GM12801 (cell line): Measurements from ENCODE around the gene NDUFS2.

Source experiments
- TF ChIP-seq, protein P1 (sequence below): IDR thresholded peaks from one replicate; pipeline ENCODE4 v1.5.1; 2011; ENCODE audit warnings: control low read depth; ENCODE audit not compliant: insufficient read length; ENCODE audit errors: extremely low read depth

The NDUFS2 gene

DNA sequence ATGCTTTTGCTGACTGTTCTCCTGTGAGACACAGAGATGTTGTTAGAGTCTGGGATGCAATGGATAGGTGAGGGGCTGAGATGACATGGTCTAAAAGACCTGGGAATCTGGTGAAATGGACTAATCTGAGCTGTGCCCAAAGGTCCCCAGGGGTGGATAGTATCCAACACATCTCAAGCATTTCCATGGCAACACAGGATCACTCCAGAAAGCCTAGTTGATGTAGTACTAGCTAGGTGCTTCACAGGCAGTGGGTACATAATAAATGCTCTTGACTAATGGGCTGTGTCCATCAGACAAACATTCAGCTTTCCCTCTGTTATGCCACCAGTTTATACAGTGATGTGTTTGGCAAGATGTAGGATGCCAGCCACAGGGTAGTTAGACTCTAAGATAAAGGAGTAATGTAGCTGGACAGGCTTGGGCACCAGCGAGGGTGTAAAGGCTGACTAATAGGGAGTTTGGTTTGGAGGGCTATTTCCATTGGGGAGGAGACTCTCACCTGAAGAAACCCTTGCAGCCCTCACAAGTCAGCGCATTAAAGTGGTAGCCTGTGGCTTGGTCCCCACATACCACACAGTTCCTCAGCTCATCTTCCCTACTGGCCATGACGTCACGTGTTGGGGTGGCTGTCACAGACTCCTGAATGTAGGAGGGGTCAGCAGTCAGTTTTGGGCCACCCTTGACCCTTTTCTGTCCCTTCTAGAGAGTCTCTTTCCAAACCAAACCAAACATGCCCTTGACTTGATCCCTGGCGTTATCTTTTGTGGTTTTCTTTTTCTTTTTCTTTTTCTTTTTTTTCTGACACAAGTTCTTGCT, 34.0 kb downstream of the NDUFS2 start:
- TF ChIP-seq, protein P1, sequence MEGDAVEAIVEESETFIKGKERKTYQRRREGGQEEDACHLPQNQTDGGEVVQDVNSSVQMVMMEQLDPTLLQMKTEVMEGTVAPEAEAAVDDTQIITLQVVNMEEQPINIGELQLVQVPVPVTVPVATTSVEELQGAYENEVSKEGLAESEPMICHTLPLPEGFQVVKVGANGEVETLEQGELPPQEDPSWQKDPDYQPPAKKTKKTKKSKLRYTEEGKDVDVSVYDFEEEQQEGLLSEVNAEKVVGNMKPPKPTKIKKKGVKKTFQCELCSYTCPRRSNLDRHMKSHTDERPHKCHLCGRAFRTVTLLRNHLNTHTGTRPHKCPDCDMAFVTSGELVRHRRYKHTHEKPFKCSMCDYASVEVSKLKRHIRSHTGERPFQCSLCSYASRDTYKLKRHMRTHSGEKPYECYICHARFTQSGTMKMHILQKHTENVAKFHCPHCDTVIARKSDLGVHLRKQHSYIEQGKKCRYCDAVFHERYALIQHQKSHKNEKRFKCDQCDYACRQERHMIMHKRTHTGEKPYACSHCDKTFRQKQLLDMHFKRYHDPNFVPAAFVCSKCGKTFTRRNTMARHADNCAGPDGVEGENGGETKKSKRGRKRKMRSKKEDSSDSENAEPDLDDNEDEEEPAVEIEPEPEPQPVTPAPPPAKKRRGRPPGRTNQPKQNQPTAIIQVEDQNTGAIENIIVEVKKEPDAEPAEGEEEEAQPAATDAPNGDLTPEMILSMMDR, result no peak

DNA sequence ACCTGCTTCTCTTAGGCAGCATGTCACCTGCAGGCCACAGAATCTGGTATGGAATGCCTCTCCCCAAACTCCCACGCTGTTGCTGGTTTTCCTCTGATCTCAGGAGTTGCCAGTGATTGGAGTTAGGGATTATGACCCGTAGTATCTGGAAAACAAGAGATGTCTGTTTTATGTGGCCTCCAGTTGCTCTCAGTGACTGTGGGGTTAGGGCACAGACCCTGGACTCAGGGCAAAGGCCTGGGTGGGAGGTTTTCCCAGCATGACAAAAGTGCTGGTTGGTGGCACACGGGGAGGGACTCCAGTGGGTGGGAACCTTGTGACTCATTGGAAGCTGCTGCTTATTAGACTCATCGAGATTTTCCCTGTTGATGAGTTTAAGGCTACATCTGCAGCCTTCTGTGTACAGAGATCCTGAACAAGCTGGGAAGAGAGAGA, 35.9 kb downstream of the NDUFS2 start, which contains the start of gene NR1I3:
TSS of gene NR1I3 (minus strand) at position 165 of the 435 bp plus-strand sequence. CDS start 1,638 bp downstream, outside the sequence.
- TF ChIP-seq, protein P1, result no peak

DNA sequence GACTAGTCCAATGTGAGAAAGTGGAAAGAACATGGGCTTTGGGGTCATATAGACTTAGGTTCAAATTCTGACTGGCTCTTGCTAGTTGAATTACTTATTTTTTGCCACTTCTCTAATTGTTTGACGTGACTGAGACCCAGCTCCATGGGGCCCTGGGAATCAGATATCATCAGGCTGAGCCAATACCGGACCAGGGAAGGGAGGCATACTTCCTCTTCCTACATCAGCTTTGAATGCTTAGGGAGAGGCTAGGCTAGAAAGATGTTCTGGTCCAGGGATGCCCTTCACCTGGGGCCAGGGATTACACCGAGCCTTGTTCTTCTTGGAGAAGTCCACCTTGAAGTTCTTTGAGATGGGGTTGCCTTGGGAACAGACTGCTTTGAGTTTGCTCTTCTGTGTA, 39.5 kb downstream of the NDUFS2 start:
- TF ChIP-seq, protein P1, result no peak

DNA sequence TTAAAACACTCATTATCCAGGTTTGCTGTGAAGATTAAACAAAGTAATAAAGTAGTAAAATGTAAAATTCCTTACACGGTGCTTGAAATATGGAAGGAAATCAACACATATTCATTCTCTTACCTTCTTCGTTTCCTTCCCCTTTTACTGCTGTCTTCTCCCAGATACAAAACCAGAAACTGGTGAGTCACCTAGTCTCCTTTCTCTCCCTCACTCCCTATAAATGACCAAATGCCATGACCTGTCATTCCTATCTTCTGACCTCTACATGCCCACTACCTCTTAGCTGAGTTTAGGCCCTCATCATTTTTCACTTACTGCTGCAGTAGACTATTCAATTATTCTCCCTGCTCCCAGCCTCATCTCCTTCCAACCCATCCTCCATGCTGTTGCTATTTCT, 40.1 kb downstream of the NDUFS2 start:
- TF ChIP-seq, protein P1, result no peak

DNA sequence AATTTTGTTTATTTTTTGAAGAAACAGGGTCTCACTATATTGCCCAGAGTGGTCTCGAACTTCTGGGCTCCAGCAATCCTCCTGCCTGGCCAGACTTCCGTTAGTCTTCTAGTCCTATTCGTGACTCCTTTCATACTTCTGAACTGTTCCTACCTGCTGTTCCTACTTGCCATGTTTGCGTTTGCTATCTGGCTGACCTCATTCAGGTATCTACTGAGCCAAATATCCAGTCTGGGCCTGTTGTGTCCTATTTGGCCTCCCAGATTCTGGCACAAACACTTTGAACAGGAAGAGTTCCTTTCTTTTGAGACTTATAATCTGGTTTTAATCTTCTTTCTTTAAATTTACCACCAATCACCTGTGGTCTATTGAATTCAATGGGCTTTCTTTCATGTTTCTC, 42.7 kb downstream of the NDUFS2 start:
- TF ChIP-seq, protein P1, result no peak

DNA sequence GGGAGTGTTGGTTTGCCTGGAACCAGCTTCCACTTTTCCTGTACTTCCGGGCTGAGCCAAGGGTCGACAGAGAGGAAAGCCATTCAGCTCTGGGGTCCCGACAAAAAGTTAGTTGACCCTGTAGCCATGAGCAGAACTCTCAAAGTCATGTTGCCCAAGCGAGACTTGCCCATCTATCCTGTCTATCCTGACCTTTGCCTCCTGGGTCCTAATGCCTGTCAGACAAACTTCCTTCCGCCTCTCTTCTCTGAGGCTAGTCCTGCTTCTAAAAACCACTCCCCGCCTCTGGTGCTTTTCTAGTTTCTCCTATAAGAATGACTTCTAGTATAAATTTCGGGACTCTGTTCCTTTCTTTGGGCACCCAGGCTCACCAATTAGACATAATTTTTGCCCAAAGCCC, 48.7 kb downstream of the NDUFS2 start:
- TF ChIP-seq, protein P1, result no peak

DNA sequence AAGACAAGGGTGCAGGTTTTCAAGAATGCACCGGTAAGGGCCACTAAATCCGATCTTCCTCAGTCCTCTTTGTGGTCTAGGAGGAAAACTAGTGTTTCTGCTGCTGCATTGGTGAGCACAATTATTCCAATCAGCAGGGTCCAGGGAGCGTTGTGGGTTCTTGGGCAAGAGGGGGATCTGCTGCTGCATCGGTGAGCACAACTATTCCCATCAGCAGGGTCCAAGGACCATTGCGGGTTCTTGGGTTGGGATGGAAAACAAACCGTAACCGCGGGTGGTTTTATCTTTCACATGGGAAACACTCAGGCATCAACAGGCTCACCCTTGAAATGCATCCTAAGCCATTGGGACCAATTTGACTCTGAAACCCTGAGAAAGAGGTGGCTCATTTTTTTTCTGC, 49.4 kb downstream of the NDUFS2 start:
- TF ChIP-seq, protein P1, result no peak
